GM10847 (cell line): ENCODE data around the gene BACE2.

Source experiments
- POLR2A ChIP-seq: IDR thresholded peaks from 2 replicates; pipeline ENCODE4 v1.6.1; 2011; ENCODE audit not compliant: insufficient read length; ENCODE audit errors: extremely low read depth

BACE2 gene

DNA sequence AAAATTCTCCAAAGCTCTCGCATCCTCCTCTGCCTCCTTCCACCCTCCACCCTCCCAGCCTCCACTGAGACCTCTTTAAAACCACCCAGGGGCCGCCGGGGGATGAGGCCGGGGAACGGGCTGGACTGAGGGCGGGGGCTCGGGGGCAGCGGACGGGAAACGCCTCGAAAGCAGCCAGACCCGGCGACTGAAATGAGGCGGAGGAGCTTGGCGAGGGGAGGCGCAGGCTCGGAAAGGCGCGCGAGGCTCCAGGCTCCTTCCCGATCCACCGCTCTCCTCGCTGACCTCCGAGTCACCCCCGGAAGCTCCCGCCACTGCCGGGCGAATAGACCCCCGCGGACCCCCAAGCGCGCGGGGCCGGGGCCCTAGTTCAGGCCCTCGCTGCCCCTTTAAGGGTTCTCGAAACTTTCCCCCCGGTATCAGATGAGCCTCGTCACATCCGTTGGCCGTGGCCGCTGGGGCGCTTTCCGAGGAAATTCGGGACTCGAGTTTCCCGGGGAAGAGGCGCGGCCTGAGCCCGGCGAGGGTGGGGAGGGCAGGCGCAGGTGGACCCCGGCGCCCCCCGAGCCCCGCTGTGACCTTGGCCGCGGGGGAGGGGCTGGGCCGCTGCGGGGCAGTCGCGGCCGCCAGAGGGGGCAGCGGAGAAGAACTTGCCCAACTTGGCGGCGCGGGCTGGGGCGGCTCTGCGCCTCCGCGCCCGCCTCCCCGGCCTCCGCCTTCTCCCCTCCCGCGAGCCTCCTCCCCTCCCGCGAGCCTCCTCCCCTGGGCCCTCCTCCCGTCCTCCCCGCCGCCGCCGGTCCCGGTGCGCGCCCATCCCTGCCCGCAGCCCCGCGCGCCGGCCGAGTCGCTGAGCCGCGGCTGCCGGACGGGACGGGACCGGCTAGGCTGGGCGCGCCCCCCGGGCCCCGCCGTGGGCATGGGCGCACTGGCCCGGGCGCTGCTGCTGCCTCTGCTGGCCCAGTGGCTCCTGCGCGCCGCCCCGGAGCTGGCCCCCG lies at the start of gene BACE2:
Gene BACE2, plus strand, starts transcription at position 813 of the 995 bp plus-strand sequence. Its CDS starts 104 bp downstream, at position 917.
- TF ChIP-seq POLR2A = no peak

DNA sequence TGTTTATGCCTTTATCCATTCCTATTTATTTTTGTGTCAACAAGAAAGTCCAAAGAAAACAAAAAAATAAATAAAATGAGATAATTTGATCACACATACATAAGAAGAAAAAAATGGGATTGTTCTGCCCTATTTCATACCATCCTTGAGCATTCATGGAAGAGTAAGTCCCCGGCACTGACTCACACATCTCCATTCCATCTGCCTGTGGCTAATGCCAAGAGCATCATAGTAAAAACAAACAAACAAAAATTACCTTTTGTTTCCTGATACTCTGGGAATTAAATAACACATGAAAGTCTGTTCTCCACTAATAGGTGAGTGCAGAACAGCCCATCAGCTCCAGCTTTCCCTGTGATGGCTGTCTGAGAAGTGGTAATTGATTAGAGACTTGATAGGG lies 48.1 kb upstream of the BACE2 start:
- no peak for TF ChIP-seq POLR2A

DNA sequence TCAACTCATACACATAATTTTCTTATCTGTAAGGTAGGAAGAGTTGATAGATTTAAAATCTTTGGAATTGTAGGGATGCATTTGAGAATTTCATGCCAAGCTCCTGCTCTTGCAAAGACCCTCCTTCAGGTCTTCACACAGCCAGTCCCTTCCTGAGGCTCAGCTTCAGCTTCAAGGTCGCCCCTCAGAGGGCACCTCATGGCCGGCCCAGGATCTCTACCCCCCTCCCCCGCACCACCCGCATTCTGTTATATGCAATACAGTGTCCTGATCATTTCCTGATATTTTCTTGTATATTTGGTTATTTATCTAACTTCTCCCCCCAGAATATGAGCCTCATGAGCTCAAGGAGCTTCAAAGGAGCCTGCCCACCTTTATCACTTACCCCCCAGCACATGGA lies 47.0 kb upstream of the BACE2 start:
- no peak for TF ChIP-seq POLR2A

DNA sequence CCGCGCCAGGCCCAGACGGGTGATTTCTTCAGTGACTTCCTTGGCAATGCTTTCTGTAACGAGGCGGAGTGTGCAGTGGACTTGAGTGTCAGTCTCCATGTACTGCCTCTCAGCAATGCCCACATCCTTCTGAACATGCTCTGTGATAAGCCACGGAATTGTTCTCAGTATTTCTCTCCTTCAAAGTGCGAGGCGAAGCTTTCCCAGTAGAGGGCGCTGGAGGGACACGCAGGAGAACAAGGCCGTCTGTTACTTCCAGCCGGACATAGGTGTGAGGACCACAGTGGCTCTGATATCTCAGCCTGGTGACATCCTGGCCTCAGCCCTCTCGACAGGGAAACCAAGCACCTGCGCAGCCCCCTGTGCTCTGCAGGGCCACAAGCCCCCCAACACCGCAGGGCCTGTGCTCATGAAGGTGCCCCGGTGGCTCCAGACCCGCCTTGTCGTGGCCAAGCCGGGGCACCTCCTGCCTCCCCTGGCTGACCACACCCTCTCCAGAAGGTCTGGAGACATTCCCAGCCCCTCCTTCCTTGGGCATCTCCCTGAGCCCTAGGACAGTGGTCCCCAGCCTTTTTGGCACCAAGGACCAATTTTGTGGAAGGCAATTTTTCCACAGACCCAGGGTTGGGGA lies 46.1 kb upstream of the BACE2 start:
- TF ChIP-seq POLR2A = no peak

DNA sequence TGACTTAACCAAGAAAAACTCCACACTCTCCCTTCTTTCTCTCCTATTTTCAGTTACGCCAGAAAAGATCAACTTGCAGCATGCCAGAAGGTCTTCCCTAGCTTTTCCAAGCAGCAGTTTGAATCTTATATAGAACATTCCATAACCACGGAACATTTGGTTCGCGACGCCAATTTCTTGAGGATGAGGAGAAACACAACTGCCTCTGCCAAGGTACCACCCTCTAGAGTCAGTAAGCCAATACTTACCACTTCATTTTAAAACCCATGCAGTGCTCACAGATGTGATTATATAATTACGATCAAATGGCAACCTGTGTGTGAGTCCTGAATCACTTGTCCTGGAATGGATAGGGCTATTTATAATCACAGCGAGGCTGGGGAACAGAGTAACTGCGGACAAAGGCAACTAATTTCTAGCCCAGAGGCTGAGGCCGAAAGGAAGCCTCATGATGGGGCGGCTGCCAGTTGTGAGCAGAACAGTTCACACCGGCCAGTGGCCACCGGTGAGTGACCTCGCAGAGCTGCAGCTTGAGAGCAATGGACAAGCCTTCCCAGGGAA lies 43.2 kb upstream of the BACE2 start:
- TF ChIP-seq POLR2A = no peak

DNA sequence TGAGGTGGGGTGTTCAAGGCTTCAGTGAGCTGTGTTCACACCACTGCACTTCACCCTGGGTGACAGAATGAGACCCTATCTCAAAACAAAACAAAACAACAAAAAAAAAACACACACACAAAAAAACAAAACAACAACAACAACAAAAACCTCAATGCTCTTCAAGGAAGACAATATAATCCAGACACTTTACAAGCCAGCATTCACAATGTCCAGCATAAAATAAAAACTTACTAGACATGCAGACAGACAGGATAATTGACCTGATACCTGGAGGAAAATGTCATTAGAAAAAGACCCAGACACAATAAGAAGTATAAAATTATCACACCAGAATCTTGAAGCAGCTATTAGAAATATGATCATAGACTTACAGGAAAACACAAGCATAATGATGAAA lies 39.0 kb upstream of the BACE2 start:
- TF ChIP-seq POLR2A = no peak

DNA sequence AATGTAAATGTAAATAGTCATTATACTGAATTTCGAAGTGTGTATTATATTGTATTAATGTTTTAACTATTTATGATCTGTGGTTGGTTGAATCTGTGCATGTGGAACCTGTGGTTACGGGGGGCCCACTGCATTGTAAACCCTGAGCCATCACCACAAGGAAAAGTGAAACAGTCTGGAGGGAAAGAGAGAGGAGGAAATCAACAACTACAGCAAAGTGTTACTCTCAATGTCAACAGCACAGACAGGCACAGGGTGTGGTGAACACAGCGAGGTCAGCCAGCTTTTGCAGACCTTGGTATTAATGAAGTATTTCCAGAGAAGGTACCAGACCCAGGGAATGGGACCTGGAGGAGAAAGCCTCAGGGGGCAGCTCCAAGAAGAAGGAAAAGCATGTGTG lies 37.1 kb upstream of the BACE2 start:
- no peak for TF ChIP-seq POLR2A

DNA sequence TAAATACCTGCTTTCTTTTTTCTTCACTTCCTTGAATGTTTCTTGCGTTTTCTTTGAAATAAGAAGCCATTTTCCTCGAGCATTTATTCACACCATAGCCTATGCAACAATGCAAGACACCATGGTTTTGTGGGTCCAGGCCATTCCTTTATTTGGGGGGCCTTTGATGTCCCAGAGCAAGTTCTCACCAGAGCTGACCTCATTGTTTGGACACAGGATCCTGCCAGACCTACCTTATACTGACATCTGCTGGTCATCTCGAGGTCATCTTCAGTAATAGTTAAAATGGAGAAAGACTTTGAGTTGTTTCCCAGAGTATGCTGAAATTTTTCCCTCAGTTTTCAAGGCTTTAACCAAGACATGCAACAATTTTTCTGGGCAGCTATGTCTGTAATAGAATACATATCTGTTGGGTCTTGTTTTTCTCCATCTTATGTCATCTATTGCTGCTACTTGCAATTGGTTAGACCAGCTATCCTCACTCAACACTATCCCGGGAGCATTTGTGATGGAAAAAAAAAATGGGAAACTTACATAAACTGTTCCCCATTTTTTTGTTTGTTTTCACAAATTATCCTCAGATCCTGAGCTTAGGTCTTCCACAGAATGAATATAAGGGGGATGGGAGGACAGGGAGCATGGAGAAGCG lies 34.0 kb upstream of the BACE2 start:
- no peak for TF ChIP-seq POLR2A

DNA sequence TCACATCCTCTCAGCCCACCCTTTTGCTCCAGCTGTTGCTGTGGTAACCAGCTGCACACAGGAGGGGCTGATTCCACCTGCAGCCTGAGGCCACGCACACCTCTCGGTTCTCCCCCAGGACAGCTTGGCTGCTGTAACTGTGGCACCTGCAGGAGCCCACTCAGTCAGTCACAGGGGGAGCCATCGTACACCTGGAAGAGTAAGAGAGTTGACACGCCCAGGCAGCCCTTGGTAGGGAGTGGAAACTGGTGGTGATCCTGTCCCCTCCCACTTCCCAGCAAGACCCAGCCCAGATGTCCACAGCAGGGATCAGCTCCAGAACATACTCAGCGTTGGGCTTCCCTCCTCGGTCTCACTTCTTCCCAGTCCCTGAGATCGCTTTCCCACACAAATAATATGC lies 32.2 kb upstream of the BACE2 start:
- no peak for TF ChIP-seq POLR2A

DNA sequence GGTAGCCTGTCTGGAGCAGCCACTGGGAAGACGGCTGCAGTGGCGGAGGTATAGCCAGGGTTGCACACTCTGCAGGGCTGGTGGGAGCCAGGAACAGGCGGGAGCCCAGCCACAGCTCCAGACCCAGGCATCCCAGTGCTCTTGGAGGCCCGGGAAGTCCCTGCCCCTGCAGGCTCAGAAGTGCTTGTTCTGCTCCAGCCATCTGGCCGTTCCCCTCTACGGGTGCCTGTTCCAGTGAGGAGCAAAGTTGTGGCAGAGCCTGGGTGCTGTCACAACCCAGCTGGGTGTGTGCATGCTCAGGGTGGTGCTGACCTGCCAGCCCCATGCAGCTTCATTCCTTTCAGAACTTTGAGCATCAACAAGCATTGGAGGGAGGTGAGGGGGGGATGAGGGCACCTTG lies 31.7 kb upstream of the BACE2 start:
- no peak for TF ChIP-seq POLR2A

DNA sequence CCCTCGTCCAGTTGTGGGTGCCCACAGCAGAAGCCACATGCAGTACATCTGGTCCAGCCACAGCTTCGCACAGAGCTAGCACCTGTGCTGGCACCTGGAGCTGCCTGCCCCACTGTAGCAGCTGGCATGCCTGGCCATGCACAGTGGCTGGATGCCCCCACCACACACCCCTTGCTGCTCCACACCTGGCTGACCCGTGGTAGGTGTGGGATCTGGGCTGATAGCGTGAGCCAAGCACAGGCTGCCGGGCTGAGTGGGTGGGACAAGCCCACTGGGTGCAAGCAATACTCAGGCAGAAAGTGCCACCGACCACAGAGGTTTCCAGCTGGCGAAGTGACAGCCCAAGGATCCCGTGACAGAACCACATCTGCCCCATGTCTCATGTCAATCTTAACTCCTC lies 30.6 kb upstream of the BACE2 start:
- no peak for TF ChIP-seq POLR2A

DNA sequence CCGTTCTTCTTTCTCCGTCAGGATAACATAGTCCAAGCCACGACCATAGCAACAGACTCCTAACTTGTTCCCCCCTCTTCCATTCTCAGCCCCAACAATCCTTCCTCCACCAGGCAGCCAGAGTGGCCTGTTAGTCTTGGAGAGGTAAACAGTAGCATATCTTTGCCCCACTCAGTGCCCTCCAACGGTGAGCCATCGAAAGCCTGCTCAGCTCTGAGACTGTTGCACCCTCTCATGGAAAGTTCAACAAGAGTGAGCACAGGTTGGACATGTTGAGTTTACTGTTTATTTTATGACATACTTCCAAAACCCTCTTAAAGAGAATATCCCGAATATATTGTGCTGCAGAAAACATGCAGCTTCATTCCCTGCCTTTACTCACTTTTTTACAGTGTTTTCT lies 30.1 kb upstream of the BACE2 start:
- no peak for TF ChIP-seq POLR2A

DNA sequence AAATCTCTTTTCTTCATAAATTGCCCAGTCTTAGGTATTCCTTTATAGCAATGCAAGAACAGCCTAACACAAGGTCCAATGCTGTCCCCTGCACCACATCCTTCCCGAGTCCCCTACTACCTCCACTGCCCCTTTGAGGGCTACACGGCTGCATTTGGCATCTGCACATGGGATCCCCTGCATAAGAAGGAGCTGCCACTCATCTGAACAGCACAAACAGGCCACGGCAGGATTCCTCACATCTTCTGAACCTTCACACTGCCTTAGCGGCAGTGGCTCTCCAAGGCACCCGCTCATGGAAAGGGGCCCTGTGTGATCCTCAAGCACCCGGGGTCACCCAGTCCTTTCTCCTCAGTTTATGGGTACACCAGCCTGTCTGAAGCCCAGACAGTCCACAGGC lies 29.2 kb upstream of the BACE2 start:
- TF ChIP-seq POLR2A = no peak

DNA sequence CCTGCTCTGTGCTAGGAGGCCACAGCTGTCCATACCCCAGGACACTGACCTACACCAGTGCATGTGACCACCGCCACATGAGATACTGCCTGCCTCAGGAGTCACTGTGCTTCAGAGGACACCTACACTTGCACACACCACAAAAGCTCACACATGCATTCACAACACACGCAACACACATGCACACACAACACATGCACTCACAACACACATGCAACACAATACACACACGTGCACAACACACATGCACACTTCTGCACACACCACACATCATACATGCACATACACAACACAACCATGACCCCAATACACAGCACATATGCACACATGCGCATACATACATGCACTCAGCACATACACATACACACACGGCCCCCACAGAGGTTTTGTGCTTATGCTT lies 28.7 kb upstream of the BACE2 start:
- no peak for TF ChIP-seq POLR2A

DNA sequence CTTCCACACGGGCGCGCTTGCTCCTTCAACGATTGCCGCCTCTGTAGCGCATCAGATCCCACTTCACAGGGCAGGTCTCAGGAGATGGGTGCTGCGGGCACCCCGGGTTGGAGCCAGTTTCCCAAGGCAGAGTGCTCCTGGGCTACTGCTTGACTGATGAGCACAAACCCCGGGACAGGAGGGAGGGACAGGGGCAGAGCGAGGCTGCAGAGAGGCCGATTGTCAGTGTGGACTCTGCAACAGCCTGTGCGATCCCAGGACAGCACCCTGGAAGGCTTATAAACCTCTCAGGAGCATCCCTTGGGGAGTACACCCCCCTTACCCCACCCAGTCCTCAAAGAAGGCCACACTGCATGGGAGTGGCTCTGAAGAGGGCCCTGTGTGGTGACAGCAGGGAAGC lies 28.0 kb upstream of the BACE2 start:
- TF ChIP-seq POLR2A = no peak
